ENCODE results near the gene DNAJB8.
A peak's percentile ranks its signal among the peaks of the same experiment; 100 is the strongest.

DNAJB8 gene

DNA sequence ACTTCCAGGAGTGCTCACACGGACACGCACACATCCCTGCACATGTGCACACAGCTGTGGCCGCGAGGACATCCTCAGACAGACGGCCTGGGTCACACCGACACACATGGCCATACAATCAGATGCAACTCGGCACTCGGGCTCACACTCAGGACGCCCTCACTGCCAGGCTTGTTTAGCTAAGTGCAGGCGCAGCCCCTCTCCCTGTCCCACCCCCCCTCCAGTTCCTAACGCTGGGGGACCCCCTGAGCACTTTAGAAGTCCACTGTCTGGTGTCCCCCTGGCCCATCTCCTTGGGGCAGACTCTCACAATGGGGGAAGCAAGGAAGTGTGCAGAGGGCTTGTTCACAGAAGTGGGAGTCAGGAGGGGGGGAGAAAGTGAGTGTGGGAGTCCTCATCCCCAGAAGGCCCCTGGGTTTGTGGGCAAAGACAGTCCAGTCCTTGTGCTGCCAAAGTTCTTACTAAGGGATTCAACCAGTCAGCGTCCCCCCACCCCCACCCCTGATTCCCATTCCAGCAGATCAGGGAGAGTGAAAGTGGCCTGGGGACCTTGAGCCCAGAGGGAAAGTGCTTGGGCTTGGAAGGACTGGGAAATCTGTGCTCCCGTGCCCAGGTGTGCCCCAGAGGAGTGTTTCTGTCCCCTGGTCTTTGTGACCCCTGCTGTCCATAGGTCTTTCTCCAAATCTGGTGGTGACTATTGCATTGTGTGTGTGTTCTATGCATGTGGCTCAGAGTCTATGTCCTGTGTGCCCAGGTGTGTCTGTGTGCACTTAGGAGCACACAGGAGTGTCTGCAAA, 27.1 kb upstream of the DNAJB8 start:
- DNase-seq = no peak

- no peak for DNase-seq
Observed at GRCh38 chr3:128492671-128493569, 26.2 kb upstream of the DNAJB8 start, which contains the start of gene GATA2. Gene GATA2, minus strand, starts transcription at chr3:128493201. Its CDS starts 6,170 bp downstream, at chr3:128487031.

- DNase-seq = no peak
Observed at GRCh38 chr3:128491941-128492670, 25.4 kb upstream of the DNAJB8 start.

DNA sequence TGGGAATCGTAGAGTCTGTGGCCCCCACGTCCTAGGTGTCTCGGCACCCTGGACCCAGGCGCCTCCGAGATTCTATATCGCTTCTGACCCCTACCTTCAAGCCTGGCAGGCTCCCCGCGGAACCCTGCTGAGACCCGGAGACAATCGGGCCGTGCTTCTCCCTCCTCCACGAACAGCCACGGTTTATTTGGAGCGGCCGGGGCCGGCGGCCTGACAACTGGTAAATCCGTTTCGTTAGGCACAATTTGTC, 24.9 kb upstream of the DNAJB8 start:
- no peak for DNase-seq

GRCh38 chr3:128490915-128491690, 24.4 kb upstream of the DNAJB8 start:
- DNase-seq = no peak

GRCh38 chr3:128490650-128490914, 23.9 kb upstream of the DNAJB8 start:
- DNase-seq = no peak

- no peak for DNase-seq
Observed at GRCh38 chr3:128489927-128490649, 23.4 kb upstream of the DNAJB8 start.

DNA sequence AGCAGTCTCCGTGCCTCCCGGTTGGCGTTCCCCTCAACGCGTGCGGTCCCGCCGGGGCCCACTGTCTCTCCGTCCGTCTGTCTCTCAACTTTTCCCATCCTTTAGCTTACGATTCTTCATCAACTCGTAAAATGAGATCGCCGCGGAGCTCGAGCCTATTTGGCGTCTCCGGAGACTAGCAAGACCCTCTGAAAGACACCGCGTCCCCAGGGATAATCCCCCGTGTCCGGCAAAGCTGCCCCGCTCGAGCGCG, 22.9 kb upstream of the DNAJB8 start:
- DNase-seq = no peak

DNA sequence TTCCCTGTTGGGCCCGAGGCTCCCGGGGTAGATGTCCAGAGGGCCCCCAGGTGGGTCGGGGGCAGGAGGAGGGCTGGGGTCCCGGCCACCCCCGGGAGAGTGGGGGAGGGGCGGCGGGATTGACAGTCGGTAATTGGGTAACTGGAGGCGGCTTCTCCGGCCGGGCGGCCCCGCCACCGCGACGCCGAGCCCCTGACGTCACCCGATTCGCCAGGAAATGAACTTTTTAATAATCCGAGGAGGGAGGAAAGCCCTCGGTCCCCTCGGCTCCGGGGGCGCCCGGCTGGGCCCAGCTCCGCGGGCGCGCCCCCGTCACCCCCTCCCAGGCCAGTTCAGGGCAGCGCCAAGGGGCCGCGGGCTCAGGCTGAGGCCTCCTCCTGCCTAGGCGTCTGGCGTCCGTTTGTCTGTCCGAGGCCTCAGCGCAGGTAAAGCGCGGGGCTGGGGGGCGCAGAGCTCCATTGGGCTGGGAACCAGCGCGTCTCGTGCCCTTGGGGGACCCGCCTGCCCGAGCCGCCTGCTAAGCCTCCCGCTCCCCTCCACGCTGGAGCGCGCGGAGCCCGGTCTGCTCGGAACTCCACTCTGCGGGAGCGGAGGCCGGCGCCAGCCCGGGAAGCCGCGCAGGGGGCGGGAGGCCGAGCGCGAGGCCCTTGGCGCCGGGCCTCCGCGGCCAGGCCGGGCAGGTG, 22.4 kb upstream of the DNAJB8 start:
- DNase-seq = peak; percentile 39

- no peak for DNase-seq
Observed at GRCh38 chr3:128488636-128488990, 21.9 kb upstream of the DNAJB8 start.

- peak; percentile 36 for DNase-seq
Observed at GRCh38 chr3:128487813-128488635, 21.3 kb upstream of the DNAJB8 start.

DNA sequence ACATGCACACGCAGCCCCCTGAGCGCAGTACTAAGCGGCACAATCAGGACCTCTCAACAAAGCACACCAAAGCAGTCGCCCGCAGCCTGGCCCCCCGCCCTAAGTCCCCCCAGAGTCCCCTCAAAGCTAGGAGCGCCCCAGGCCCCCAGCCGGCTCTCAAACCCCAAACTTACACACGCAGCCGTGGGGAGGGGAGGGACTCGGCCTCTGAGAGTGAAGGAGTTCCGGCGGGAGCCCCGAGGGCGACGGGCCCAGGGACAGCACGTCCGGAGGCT, 20.8 kb upstream of the DNAJB8 start:
- no peak for DNase-seq

DNA sequence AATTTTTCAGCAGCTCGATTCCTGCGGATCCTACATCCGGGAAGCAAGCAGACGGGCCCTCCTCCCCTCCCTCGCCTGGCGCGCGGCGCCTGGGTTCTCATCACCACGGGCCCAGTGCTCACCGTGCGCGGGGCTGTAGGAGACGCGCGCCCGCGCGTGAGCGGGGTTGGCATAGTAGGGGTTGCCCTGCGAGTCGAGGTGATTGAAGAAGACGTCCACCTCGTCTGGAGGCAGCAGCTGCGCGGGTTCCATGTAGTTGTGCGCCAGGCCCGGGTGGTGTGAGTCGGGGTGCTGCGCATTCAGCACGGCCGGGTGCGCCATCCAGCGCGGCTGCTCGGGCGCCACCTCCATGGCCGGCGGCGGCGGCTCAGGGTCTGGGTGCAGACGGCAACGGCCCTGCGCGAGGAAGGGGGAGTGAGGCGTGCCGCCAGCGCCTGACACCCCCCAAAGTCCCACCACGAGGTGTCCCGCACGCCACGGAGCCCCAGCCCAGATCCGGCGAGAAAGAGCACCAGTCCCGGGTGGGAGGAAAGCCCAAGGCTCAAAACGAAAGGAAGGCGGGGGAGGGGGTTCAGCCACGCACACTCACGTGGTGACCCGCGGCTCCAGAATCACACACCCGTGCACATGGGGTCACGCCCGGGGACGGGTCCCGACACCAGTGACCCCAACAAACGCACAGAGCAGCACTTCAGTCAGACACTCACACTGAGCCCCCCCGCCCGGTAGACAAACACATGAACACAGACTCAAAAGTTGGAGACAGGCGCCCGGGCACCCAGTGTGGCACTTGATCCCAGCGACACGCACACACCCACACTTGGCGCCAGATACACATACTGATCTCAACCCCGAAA, 20.2 kb upstream of the DNAJB8 start:
- no peak for DNase-seq

GRCh38 chr3:128486205-128486628, 19.5 kb upstream of the DNAJB8 start:
- no peak for DNase-seq

- DNase-seq = no peak
Observed at GRCh38 chr3:128485282-128486204, 18.9 kb upstream of the DNAJB8 start.

DNA sequence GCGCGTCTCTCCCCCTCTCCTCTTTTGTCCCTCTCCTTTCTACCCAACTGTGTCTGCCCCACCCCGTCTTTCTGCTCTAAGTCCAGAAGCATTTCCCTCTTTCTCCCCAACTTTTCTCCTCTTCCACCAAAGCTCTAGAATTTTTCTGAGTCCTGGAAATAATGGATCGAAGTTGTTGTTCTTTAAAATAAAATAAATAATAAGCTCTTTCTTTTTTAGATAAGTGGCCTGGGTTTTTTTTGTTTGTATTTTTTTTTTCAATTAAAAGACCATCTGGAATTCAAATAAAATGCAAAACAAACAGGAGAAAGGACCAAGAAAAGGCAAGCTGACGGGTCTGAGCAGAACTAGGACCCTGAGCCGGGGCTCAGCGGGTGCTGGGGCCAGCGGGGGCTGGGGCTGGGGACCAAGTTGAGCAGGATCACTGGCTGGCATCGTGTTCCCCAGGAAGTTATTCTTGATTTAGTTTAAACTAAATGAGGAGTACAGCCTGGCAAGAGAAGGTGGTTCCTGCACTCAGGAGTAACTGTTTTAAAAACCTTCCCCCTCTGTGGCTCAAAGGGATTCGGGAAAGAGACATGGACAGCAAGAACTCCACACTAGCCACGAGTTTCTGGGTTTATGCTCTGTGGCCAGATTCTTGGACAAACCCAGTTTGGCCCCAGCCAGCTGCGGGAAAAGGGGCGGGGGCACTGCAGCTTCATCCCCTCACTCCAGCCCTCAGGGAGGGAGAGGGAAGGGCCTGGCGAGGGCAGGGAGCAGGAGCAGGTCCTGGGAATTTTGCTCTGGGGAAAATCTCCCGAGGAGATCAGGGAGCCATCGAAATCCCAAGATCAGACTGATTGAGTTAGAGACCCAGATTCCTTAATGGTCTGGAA, 18.0 kb upstream of the DNAJB8 start:
- DNase-seq = no peak

- no peak for DNase-seq
Observed at GRCh38 chr3:128483657-128484403, 17.1 kb upstream of the DNAJB8 start.
